ENCODE measurements around the gene SERPINB2.

GRCh38 chr18:63867368-63868125, 20.0 kb upstream of the SERPINB2 start:
- TF ChIP-seq CTCF (IDR thresholded peaks at IDR 0.05) = no peak
- no peak for TF ChIP-seq POLR2A (IDR thresholded peaks at IDR 0.05)

Data from adrenal gland (tissue), 5 donors.